NCI-H82 treated with DMSO at 0.1 percent for 48 hours (cell line): ENCODE measurements around the gene SLC35F6.
"Not testable (repeated sequence)": the region's sequence is repeated elsewhere in the genome, so short reads cannot be mapped to it uniquely, and the experiment has no call there.

Experiments used
- DNase-seq: peaks from one replicate; lab custom pipeline; 2025; ENCODE audit not compliant: unreplicated experiment; lab: John Stamatoyannopoulos, UW

The SLC35F6 gene

DNA sequence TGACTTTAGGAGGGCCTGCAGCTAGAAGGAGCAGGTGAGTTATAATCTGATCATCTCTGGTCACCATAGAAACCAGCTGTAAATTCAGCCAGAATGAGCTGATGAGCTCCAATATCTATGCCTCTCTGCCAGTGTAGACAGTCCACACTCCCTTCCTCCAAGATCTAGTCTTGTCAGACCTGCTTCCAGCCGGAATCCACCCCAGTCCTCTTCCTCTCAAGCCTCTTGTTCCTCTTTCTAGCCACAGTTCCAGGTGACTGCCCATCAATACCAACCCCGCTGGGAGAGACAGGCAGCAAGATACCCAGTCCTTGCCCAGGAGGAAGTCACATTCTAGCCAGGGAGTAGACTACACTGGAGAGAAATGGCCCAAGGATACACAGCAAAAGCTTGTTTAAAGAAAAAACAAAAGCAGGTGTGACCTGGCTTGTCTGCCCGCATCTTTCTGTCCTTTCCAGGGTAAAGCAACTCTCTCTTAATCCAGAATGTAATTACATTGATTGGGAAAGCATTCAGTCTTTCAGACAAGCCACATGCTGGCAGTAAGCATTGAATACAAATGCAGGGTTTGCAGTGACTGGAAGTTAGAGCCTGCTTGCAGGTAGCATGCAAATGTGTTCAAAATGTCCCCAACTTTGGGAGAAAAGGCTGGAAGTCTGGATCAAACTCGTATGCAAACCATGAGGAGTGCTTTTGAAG, 9.0 kb upstream of the SLC35F6 start:
- DNase-seq, result no peak

DNA sequence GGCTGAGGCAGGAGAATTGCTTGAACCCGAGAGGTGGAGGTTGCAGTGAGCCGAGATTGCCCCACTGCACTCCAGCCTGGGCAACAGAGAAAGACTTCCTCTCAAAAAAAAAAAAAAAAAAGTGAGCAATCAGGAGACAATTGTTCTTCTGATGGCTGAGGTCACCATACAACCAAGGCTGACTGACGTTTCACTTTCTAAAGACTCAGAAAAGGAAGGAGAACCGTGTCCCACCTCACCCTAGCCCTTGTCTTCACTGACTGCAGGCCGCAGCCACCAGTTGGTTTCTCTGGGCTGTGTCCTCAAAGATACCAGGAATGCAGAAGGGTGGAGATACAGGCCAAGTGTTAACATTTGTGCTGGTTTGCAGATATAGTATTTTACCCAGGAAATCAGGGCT, 7.7 kb upstream of the SLC35F6 start:
- no peak for DNase-seq

DNA sequence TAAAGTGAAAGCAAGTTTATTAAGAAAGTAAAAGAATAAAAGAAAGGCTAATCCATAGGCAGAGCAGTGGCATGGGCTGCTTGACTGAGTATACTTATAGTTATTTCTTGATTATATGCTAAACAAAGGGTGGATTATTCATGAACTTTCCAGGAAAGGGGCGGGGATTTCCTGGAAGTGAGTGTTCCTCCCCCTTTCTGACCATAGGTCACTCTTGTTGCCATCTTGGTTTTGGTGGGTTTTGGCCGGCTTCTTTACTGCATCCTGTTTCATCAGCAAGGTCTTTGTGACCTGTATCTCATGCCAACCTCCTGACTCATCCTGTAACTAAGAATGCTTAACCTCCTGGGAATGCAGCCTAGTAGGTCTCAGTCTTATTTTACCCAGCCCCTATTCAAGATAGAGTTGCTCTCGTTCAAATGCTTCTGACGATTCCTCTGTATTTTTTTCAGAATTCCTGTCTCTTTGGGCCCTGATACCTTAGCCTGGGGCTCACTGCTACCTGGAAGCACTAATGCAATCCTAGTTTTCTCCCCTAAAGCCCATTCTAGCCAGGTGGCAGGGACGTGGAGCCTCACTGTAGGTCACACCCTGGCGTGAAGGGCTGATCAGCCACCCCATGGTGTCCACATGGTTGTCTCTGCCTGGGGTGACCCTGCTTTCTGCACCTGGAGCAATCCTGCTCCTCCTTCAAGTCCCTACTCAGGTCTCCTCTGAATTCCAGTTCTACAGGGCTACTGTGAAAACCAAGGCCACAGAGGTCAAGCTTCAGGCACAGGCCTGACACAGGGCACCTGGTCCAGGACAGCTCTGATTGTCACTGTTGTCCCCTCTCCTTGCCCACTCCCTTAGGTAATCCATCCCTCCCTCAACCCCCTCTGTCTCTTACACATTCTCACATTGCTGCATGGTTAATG, 6.0 kb upstream of the SLC35F6 start:
- DNase-seq, result no peak

DNA sequence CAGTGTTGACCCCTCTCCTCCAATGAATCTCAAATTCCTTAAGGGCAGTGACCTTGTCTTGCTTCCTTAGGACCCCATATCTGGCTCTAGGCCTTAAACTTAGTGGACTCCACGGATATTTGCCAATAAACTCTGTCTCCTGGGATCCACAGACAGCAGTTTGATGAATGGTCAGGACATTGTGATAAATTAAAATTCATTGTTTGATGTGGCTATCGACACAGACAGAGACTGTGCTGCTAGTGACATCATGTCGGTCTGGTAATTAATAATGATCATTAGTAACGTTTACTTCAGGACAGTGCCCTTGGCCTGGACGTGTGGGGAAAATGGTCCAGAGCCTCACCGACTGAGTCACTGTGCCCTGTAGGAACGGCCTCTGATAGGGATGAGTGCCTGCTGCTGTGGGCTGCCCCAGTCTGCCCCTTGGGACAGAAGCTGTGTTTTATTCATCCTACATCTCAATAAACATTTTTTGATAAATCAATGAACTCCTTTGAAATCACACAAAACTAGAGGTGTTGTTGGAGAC, 5.2 kb upstream of the SLC35F6 start:
- no peak for DNase-seq

DNA sequence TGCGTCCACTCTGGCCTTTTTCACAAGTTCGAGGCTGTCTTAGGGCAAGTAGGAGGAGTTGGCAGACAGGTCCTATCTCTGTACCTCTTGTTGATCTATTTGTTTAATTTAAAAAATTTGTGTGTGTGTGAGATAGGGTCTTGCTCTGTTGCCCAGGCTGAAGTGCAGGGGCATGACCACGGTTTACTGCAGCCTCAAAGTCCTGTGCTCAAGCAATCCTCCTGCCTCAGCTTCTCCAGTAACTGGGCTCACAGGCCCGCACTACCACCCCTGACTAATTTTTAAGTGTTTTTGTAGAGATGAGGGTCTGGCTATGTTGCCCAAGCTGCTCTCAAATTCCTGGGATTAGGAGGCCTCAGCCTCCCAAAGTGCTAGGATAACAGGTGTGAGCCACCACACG, 4.2 kb upstream of the SLC35F6 start:
- DNase-seq, result no peak

DNA sequence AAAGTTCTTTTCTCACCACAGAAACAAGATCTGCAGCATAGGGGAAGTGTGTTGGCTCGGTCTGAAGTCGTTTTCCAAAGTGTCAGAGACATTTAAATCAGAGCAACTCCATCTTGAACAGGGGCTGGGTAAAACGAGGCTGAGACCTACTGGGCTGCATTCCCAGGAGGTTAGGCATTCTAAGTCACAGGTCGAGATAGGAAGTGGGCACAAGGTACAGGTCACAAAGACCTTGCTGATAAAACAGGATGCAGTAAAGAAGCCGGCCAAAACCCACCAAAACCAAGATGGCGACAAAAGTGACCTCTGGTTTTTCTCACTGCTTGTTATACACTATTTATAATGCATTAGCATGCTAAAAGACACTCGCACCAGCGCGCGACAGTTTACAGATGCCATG, 3.1 kb upstream of the SLC35F6 start:
- not testable (repeated sequence) for DNase-seq

DNA sequence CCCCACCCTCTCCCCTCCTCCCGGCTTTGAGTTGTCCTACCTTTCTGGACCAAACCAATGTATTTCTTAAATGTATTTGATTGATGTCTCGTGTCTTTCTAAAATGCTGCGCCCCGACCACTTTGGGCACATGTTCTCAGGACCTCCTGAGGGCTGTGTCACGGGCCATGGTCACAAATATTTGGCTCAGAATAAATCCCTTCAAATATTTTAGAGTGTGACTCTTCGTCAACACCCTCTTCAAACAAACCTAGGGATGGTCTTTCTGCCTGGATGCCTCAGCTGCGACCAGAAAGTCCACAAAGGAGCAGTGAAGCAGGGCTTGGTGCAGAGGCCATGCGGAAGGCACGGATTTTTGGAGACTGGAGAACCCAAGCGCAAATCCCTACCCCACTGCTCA, 1.1 kb upstream of the SLC35F6 start:
- no peak for DNase-seq

DNA sequence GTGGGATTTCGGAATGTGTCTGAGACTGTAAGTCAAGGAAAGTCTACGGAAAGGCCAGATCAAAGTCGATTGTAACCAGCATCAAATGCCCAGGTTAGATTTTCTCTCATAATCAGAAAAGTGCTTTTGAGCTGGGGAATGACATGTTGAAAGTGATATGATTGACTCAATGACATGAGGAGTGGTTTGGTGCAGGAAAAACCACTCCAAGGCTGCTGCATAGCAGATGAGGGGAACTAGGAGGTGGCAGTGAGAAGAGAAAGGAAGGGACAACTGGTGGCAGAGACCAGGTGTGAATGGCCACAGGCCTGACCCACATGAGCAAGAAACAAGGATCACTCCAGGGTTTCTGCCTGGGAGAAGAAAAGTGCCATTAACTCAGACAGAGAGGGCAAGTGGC, 822 bp downstream of the SLC35F6 start:
- no peak for DNase-seq

DNA sequence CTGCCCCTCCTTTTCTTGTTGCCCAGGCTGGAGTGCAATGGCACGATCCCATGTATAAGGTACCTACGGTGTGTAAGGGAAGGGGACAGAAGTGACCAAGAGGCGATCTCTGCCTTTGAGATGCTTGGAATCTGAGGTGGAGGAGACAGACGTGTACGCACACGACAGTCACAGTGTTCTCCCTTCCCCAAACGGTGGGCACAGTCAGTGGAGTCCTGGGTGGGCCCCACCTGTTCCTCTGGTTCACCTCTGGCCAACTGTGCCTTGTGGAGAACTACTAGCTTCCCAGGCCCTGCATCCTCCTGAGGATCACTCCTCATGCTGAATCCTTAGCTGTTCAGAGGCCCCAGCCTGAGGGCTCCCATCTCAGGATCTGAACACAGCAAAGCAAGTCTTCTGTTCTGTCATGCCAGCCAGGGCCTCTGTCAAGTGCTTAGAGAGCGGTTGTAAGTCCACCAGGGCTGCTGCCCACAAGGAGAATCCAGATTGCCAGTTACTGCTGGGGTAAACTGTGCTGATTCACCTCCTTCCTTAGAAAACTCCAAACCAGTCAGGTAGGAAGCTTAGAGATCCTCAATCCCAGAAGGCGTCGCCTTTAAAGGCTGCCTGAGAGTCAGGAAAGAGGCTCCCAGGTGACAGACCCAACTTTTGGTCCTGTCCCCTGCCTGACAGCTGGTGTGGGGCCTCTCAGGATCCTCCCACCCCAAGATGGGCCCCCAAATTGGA, 1.6 kb downstream of the SLC35F6 start:
- no peak for DNase-seq

DNA sequence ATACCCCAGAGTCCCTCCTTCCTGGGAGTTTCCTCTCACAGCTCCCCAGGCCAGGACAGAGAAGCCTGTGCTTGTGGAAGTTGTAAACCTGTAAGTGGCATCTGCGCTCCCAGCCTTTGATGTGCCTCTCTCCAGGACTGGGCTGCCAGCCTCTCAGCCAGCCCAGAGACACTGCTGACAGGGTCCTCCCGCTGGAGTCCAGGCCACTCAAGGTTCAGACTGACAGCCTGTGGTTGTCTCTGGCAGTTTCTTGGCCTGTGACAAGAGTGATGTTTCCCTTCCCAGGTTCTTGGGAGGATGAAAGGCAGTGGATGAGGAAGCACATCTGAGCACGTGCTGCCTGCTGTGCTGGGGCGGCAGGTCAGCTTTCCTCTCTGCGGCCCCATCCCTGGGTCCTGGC, 3.0 kb downstream of the SLC35F6 start:
- no peak for DNase-seq

DNA sequence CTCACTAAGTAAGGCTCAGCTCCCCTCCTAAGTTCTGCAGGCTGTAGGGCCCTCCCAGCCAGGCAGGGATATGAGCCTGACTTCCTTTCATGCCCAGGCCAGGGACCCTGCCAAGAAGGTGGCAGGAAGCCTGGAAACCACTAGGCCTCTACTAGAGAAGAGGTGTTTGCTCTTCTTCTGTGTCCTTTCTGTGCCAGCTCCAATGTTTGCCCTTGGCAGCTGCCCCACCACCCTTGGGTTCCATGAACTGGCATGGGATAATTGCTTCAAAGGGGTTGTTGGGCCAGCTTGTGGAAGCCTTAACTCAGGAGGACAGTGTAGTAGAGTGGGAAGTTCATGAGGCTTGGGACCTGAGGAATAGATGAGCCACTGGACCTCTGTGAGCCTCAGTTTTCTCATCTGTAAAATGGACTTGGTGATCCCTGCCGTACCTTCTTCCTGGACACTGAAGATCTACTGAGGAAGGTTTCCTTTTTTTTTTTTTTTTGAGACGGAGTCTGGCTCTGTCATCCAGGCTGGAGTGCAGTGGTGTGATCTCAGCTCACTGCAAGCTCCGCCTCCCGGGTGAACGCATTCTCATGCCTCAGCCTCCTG, 3.9 kb downstream of the SLC35F6 start:
- no peak for DNase-seq

DNA sequence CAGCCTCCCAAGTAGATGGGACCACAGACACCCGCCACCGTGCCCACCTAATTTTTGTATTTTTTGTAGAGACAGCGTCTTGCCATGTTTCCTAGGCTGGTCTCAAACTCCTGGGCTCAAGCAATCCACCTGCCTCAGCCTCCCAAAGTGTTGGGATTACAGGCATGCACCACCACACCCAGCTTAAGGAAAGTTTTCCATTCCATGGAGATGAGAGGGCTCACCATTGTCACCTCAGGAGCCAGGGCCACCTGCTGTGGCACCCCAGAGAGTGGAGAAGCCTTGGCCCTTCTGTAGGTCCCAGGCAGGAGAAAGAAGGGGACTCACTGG, 4.6 kb downstream of the SLC35F6 start:
- DNase-seq, result no peak

DNA sequence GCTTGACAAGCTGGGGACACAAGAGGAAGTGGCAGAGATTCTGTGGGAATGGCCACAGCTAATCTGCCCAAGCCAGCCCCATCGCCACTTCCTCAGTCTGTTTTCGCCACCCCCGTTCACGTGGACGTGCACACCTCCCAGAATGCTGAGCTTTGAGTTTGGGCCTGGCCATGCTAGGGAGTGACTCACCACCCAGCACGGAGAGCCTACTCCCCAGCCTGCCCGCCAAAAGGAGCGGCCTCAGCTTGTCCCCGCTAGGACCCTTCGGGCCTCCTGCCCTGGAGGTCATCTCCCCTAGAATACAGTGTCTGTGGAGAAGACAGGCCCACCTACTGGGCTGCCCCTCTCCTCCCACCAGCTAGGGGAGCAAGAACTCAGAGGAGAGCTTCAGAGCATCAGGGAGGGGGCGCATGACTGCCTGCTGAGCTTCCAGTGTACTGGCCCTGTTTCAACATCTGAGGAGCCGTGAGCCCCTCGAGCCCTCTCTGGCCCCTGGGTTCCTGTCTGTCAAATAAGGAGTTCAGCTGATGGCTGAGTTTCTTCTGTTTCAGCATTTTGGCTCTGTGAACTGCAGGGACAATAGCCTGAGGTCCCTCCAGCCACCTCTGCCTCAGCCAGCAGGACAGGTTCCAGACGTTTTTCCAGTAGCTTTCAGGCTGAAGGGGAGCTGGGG, 5.1 kb downstream of the SLC35F6 start:
- DNase-seq, result no peak

DNA sequence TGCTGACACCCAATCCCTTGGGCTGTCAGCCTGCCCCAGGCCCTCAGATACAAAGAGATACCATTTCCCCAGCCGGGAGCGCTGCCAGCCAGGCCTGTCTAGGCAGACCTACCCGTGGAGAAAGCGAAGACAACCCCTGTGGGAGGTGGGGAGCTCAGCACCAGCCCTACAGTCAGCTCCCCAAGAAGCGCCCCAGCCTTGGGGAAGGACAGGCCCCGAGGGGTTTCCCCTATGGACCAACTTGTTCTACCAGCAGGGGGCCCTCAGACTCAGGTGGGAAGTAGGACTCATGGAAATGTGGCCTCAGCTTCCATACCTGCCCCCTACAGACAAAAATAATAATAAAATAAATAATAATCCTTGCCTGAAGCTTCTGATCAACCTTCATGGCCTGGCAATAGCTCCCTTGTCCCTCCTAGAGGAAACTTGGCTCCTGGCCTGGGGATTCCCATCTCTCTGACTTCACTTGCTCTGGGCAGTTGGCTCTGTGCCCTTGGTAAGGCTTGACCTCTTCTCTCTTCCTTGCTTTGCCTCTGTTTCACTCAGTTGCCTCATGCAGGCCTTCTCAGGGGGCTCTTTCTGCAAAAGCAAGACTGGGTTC, 7.0 kb downstream of the SLC35F6 start:
- no peak for DNase-seq

DNA sequence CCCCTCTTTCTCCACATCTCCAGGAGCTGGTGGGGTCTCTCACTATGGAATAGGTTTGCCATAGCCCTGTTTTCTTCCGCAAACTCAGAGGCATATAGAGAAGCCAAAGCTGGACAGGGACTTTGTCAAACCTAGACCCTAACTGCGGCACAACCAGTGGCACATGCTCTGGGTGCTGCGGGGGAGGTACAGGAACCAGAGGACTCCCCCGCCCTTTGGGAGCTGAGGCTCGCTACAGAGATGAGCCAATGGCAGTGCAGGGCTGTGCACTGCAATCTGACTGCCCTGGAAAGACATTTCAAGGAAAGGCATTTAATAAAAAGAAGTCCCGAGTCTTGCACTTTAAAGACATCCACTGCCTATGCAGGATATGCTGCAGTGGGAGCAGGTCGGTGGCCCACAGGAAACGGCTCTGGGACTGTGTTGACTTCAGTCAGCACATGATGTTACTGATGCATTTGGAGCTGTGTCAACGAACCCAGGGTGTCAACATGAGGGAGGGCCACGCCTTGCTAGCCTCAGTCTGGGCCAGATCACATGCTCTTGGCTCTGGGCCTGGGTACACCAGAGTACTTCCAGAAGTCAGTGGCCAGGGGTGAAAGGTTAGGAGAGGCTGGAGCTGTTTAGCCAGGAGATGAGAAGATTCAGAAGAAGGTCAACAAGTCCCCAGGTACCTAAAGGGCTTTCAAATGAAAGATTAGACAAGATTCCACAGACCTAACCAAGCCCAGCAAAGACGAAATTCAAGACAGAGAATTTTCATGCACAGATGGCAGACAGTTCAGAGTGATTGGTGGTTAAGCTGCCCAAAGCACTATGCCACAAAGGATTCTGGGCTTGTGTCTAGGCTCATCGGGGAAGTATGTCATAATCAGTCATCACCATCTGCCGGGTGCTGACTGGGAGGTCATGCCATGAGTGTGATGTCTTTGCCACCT, 8.2 kb downstream of the SLC35F6 start:
- DNase-seq, result peak; percentile 89

DNA sequence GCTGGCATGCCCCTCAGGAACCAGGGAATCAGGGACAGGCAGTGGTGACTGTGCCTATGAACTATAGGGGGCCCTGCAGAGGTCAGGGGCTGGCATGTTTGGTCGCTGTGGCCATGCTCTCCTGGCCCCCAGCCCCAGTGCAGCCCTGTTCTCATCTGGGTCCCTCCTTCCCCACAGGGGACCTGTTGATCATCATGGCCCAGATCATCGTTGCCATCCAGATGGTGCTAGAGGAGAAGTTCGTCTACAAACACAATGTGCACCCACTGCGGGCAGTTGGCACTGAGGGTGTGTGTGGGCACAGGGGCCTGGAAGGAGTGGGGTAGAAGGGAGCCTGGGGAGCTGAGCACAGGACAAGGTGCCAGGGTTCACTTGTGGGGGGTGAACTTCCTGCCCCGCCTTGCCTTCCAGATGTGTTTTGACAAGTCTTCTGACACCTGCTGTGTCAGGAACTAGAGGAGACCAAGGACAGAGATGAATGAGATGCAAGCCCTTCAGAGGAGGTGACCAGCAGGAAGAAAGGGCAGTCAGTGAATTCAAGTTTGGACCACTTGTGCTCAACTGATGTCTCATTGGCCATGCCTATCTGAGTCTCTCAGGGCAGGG, 12.2 kb downstream of the SLC35F6 start:
- DNase-seq, result no peak

DNA sequence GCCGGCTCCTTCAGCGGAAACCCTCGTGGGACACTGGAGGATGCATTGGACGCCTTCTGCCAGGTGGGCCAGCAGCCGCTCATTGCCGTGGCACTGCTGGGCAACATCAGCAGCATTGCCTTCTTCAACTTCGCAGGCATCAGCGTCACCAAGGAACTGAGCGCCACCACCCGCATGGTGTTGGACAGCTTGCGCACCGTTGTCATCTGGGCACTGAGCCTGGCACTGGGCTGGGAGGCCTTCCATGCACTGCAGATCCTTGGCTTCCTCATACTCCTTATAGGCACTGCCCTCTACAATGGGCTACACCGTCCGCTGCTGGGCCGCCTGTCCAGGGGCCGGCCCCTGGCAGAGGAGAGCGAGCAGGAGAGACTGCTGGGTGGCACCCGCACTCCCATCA, 14.0 kb downstream of the SLC35F6 start:
- DNase-seq, result no peak

DNA sequence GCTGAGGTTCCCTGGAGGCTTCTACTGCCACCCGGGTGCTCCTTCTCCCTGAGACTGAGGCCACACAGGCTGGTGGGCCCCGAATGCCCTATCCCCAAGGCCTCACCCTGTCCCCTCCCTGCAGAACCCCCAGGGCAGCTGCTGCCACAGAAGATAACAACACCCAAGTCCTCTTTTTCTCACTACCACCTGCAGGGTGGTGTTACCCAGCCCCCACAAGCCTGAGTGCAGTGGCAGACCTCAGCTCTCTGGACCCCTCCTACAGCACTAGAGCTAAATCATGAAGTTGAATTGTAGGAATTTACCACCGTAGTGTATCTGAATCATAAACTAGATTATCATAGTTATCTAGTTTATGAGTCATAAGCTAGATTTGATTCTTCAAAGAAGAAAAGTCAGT, 14.4 kb downstream of the SLC35F6 start:
- no peak for DNase-seq

DNA sequence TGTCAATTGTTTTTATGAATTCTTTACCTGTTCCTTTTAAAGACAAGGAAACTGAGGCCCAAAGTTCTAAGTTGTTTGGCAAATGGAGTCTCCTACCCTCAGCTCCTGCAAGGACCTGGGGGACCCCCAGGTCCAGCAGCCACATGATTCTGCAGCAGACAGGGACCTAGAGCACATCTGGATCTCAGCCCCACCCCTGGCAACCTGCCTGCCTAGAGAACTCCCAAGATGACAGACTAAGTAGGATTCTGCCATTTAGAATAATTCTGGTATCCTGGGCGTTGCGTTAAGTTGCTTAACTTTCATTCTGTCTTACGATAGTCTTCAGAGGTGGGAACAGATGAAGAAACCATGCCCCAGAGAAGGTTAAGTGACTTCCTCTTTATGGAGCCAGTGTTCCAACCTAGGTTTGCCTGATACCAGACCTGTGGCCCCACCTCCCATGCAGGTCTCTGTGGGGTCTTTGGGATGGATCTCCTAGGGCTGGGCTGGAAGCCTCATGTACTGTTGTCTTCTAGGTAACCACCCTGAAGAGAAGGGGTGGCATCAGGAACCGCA, 16.2 kb downstream of the SLC35F6 start:
- DNase-seq, result no peak
